Activated T-cell treated with anti-CD3 and anti-CD28 coated beads, Interleukin-2, amount 50 U/mL, for 72 hours (primary cell): ENCODE results near the gene SPDYE6. TPM values are rescaled to one million over a fixed set of nuclear protein-coding genes. Genes with fewer than 3 reads are reported as not detected.
A peak's percentile ranks its signal among the peaks of the same experiment; 100 is the strongest.
"Not testable (repeated sequence)": the region's sequence is repeated elsewhere in the genome, so short reads cannot be mapped to it uniquely, and the experiment has no call there.

Experiments used
- ATAC-seq, 2 donors: fragments of 150-1000 bp; cut with Tn5 transposase; replicated peaks in 1 of 2; 2 replicates each; pipeline ENCODE4 v1.10.0; 2021; ENCODE audit warnings: moderate library complexity in 2 of 2, mild to moderate bottlenecking in 1 of 2
- DNase-seq, 2 donors: peaks; one replicate each; pipeline ENCODE4 v3.0.0; 2021 to 2022; ENCODE audit warnings: mixed read lengths in 1 of 2
- H3K27ac Mint-ChIP-seq: one replicate; pipeline ENCODE4 v1.8.0; 2022; ENCODE audit warnings: mild to moderate bottlenecking, moderate library complexity, mixed read lengths
- H3K27me3 Mint-ChIP-seq: one replicate; pipeline ENCODE4 v1.8.0; 2022; ENCODE audit warnings: low read depth, mixed read lengths
- H3K36me3 Mint-ChIP-seq, 2 donors: one replicate each; pipeline ENCODE4 v1.8.0; 2022; ENCODE audit warnings: mixed read lengths in 2 of 2, mild to moderate bottlenecking in 1 of 2; ENCODE audit not compliant: insufficient read depth in 2 of 2
- H3K4me1 Mint-ChIP-seq: one replicate; pipeline ENCODE4 v1.8.0; 2022; ENCODE audit warnings: low read depth, mixed read lengths
- H3K4me3 Mint-ChIP-seq, 2 donors: one replicate each; pipeline ENCODE4 v1.8.0; 2022; ENCODE audit warnings: mild to moderate bottlenecking in 2 of 2, mixed read lengths in 2 of 2, moderate library complexity in 2 of 2
- H3K9me3 Mint-ChIP-seq, 2 donors: one replicate each; pipeline ENCODE4 v1.8.0; 2022; ENCODE audit warnings: mixed read lengths in 2 of 2
- total RNA-seq, 2 donors: library from RNA; stranded (reverse); gene quantifications; one replicate each; pipeline ENCODE4 v1.2.3, GENCODE V29; 2022

The SPDYE6 gene
- total RNA-seq, 2 donors from 2014 or later = not detected

GRCh38 chr7:102337420-102337819, 18.8 kb downstream of the SPDYE6 start:
- not testable (repeated sequence) for H3K4me3 Mint-ChIP-seq, H3K36me3 Mint-ChIP-seq, H3K4me1 Mint-ChIP-seq, H3K27me3 Mint-ChIP-seq, ATAC-seq, H3K27ac Mint-ChIP-seq, H3K9me3 Mint-ChIP-seq, DNase-seq

- H3K4me3 Mint-ChIP-seq, ATAC-seq, H3K27ac Mint-ChIP-seq, H3K36me3 Mint-ChIP-seq, H3K27me3 Mint-ChIP-seq, DNase-seq, H3K4me1 Mint-ChIP-seq, H3K9me3 Mint-ChIP-seq: not testable (repeated sequence)
Observed at GRCh38 chr7:102337002-102337401, 19.2 kb downstream of the SPDYE6 start.

- H3K27ac Mint-ChIP-seq, H3K36me3 Mint-ChIP-seq, H3K9me3 Mint-ChIP-seq, H3K4me3 Mint-ChIP-seq, H3K27me3 Mint-ChIP-seq, H3K4me1 Mint-ChIP-seq, DNase-seq, ATAC-seq: not testable (repeated sequence)
Observed at GRCh38 chr7:102335574-102335973, 20.7 kb downstream of the SPDYE6 start.

GRCh38 chr7:102330666-102331460, 25.4 kb downstream of the SPDYE6 start:
- not testable (repeated sequence) for H3K36me3 Mint-ChIP-seq, H3K9me3 Mint-ChIP-seq, ATAC-seq, H3K4me3 Mint-ChIP-seq, H3K27ac Mint-ChIP-seq, H3K4me1 Mint-ChIP-seq, DNase-seq
- H3K27me3 Mint-ChIP-seq = peaks cover 15% of the 10 kb centered on the region

GRCh38 chr7:102329366-102329765, 26.9 kb downstream of the SPDYE6 start:
- not testable (repeated sequence) for H3K4me3 Mint-ChIP-seq, DNase-seq, H3K9me3 Mint-ChIP-seq, H3K4me1 Mint-ChIP-seq, H3K27ac Mint-ChIP-seq, ATAC-seq, H3K36me3 Mint-ChIP-seq
- peaks cover 15% of the 10 kb centered on the region for H3K27me3 Mint-ChIP-seq

GRCh38 chr7:102328863-102329262, 27.4 kb downstream of the SPDYE6 start:
- peak overlapping the region in 1 of 2 donors; percentile 22 for H3K4me3 Mint-ChIP-seq
- ATAC-seq, H3K9me3 Mint-ChIP-seq: not testable (repeated sequence)

GRCh38 chr7:102327183-102327582, 29.1 kb downstream of the SPDYE6 start:
- not testable (repeated sequence) for H3K27ac Mint-ChIP-seq, ATAC-seq, DNase-seq, H3K9me3 Mint-ChIP-seq, H3K4me3 Mint-ChIP-seq, H3K4me1 Mint-ChIP-seq, H3K36me3 Mint-ChIP-seq
- peaks cover 29% of the 10 kb centered on the region for H3K27me3 Mint-ChIP-seq

More at GRCh38 chr7:102328863-102329262, 27.4 kb downstream of the SPDYE6 start:
- H3K36me3 Mint-ChIP-seq, H3K27ac Mint-ChIP-seq, H3K4me1 Mint-ChIP-seq, DNase-seq: not testable (repeated sequence)
- peaks cover 20% of the 10 kb centered on the region for H3K27me3 Mint-ChIP-seq

GRCh38 chr7:102326157-102326889, 29.9 kb downstream of the SPDYE6 start:
- Mint-ChIP-seq H3K9me3 (no peaks in the 10 kb centered on the region), H3K36me3 (no peaks in the 10 kb centered on the region), H3K4me1 (no peaks in the 10 kb centered on the region), H3K4me3 (no peak overlapping the region), H3K27me3 (peaks cover 29% of the 10 kb centered on the region), H3K27ac (no peak overlapping the region)
- ATAC-seq = no peak
- no peak for DNase-seq

- H3K27ac Mint-ChIP-seq, H3K9me3 Mint-ChIP-seq, ATAC-seq, DNase-seq, H3K36me3 Mint-ChIP-seq, H3K4me3 Mint-ChIP-seq, H3K4me1 Mint-ChIP-seq: not testable (repeated sequence)
- H3K27me3 Mint-ChIP-seq = peaks cover 29% of the 10 kb centered on the region
Observed at GRCh38 chr7:102325106-102325505, 31.1 kb downstream of the SPDYE6 start.

- H3K27ac Mint-ChIP-seq = no peak overlapping the region
- ATAC-seq = no peak
Observed at GRCh38 chr7:102323914-102324195, 32.4 kb downstream of the SPDYE6 start.

GRCh38 chr7:102322202-102322715, 34.0 kb downstream of the SPDYE6 start:
- Mint-ChIP-seq H3K27me3 (peaks cover 23% of the 10 kb centered on the region), H3K9me3 (no peaks in the 10 kb centered on the region), H3K4me1 (no peaks in the 10 kb centered on the region), H3K36me3 (no peaks in the 10 kb centered on the region), H3K4me3 (no peak overlapping the region), H3K27ac (no peak overlapping the region)
- ATAC-seq (no peak), DNase-seq (no peak)

More at GRCh38 chr7:102323914-102324195, 32.4 kb downstream of the SPDYE6 start:
- no peaks in the 10 kb centered on the region for H3K4me1 Mint-ChIP-seq
- H3K9me3 Mint-ChIP-seq = no peaks in the 10 kb centered on the region
- no peaks in the 10 kb centered on the region for H3K36me3 Mint-ChIP-seq
- DNase-seq = no peak
- H3K27me3 Mint-ChIP-seq = peaks cover 29% of the 10 kb centered on the region
- no peak overlapping the region for H3K4me3 Mint-ChIP-seq

GRCh38 chr7:102321351-102322201, 34.7 kb downstream of the SPDYE6 start:
- Mint-ChIP-seq H3K27me3 (peaks cover 16% of the 10 kb centered on the region), H3K27ac (no peak overlapping the region), H3K4me3 (peak overlapping the region in 1 of 2 donors; percentile 47), H3K36me3 (no peaks in the 10 kb centered on the region), H3K9me3 (no peaks in the 10 kb centered on the region), H3K4me1 (no peaks in the 10 kb centered on the region)
- DNase-seq = peak; percentile 22 to 25
- peak; percentile 64 to 73 for ATAC-seq
